Astrocyte (in vitro differentiated cells and primary cell): ENCODE measurements around the gene GRB7. TPM values are rescaled to one million over a fixed set of nuclear protein-coding genes. Genes with fewer than 3 reads are reported as not detected.

Experiments used
- DNase-seq: peaks from one replicate; pipeline ENCODE4 v3.0.0-alpha.2; 2010; ENCODE audit warnings: low read depth
- FAIRE-seq: peaks from 2 replicates; lab custom pipeline; 2011; peaks lifted over from hg19 to GRCh38; lab: Jason Lieb, UNC
- H2AFZ ChIP-seq: 2 replicates; pipeline ENCODE4 v1.6.0; 2012; ENCODE audit warnings: low read depth, low read length, inconsistent platforms
- H3K27ac ChIP-seq: 2 replicates; pipeline ENCODE4 v1.5.1; 2011; ENCODE audit warnings: low read depth, low read length, inconsistent platforms
- H3K27me3 ChIP-seq: 2 replicates; pipeline ENCODE4 v1.6.0; 2011; ENCODE audit warnings: low read length, inconsistent platforms; ENCODE audit not compliant: insufficient read depth
- H3K36me3 ChIP-seq: 2 replicates; pipeline ENCODE4 v1.5.1; 2011; ENCODE audit warnings: low read length, inconsistent platforms; ENCODE audit not compliant: insufficient read depth
- H3K4me1 ChIP-seq: 2 replicates; pipeline ENCODE4 v1.5.1; 2011; ENCODE audit warnings: low read length, inconsistent platforms; ENCODE audit not compliant: insufficient read depth
- H3K4me2 ChIP-seq: 2 replicates; pipeline ENCODE4 v1.6.0; 2012; ENCODE audit warnings: low read length, inconsistent platforms
- H3K4me3 ChIP-seq: 2 replicates; pipeline ENCODE4 v1.5.1; 2011; ENCODE audit warnings: low read depth, mild to moderate bottlenecking, low read length, inconsistent platforms; ENCODE audit not compliant: insufficient read depth
- H3K79me2 ChIP-seq: 2 replicates; pipeline ENCODE4 v1.6.0; 2012; ENCODE audit warnings: mild to moderate bottlenecking, low read length, inconsistent platforms; ENCODE audit not compliant: insufficient read depth
- H3K9ac ChIP-seq: 2 replicates; pipeline ENCODE4 v1.6.0; 2012; ENCODE audit warnings: mild to moderate bottlenecking, low read length, inconsistent platforms
- H3K9me3 ChIP-seq: 2 replicates; pipeline ENCODE4 v1.5.1; 2012; ENCODE audit warnings: low read depth, mild to moderate bottlenecking, low read length, inconsistent platforms; ENCODE audit not compliant: insufficient read depth
- H4K20me1 ChIP-seq: 2 replicates; pipeline ENCODE4 v1.6.0; 2012; ENCODE audit warnings: low read length, inconsistent platforms; ENCODE audit not compliant: insufficient read depth
- H3K27ac Mint-ChIP-seq: one replicate; pipeline ENCODE4 v1.8.0; 2021; ENCODE audit warnings: mild to moderate bottlenecking, mixed read lengths; ENCODE audit not compliant: unreplicated experiment
- H3K27me3 Mint-ChIP-seq: one replicate; pipeline ENCODE4 v1.8.0; 2021; ENCODE audit warnings: low read depth, mixed read lengths; ENCODE audit not compliant: unreplicated experiment
- H3K36me3 Mint-ChIP-seq: one replicate; pipeline ENCODE4 v1.8.0; 2021; ENCODE audit warnings: low read depth, mixed read lengths; ENCODE audit not compliant: unreplicated experiment
- H3K4me1 Mint-ChIP-seq: one replicate; pipeline ENCODE4 v1.8.0; 2021; ENCODE audit warnings: low read depth, mixed read lengths; ENCODE audit not compliant: unreplicated experiment
- H3K4me3 Mint-ChIP-seq: one replicate; pipeline ENCODE4 v1.8.0; 2021; ENCODE audit warnings: mild to moderate bottlenecking, moderate library complexity, mixed read lengths; ENCODE audit not compliant: unreplicated experiment
- H3K9me3 Mint-ChIP-seq: one replicate; pipeline ENCODE4 v1.8.0; 2021; ENCODE audit warnings: mild to moderate bottlenecking, mixed read lengths; ENCODE audit not compliant: unreplicated experiment
- CTCF ChIP-seq: IDR thresholded peaks from 2 replicates; pipeline ENCODE4 v1.5.1; 2011; ENCODE audit warnings: low read depth, mild to moderate bottlenecking, inconsistent platforms, low read length, moderate library complexity; ENCODE audit not compliant: insufficient read depth
- EZH2 ChIP-seq: IDR thresholded peaks from 2 replicates; pipeline ENCODE4 v1.6.1; 2012; ENCODE audit warnings: mild to moderate bottlenecking, low read length, inconsistent platforms; ENCODE audit not compliant: insufficient read depth
- total RNA-seq: library from RNA; stranded (reverse); gene quantifications from 2 replicates; pipeline ENCODE4 v1.2.1, GENCODE V29; 2021

GRB7 gene
- total RNA-seq, 1 donor from 2014 or later: 3.3 TPM

- H3K4me3 ChIP-seq: no peak overlapping the region
Measured at GRCh38 chr17:39791111-39791992, 53.6 kb downstream of the GRB7 start.

GRCh38 chr17:39792526-39793221 lies 54.9 kb downstream of the GRB7 start:
- no peak overlapping the region for H3K4me3 ChIP-seq
- H3K36me3 Mint-ChIP-seq: no peaks in the 10 kb centered on the region
- no peaks in the 10 kb centered on the region for H3K79me2 ChIP-seq
- H3K27ac Mint-ChIP-seq: no peak overlapping the region
- no peaks in the 10 kb centered on the region for H3K9me3 ChIP-seq
- peak; percentile 13 for FAIRE-seq
- H3K27me3 ChIP-seq: peaks cover 38% of the 10 kb centered on the region
- no peak overlapping the region for H3K4me2 ChIP-seq
- no peaks in the 10 kb centered on the region for H4K20me1 ChIP-seq
- no peak overlapping the region for H3K4me3 Mint-ChIP-seq
- H3K4me1 Mint-ChIP-seq: peaks cover 8% of the 10 kb centered on the region
- no peak overlapping the region for H3K9ac ChIP-seq
- peaks cover 10% of the 10 kb centered on the region for H3K27me3 Mint-ChIP-seq
- H3K9me3 Mint-ChIP-seq: peaks cover 1% of the 10 kb centered on the region
- TF ChIP-seq EZH2 (no peak), CTCF (no peak)
- H3K4me1 ChIP-seq: no peaks in the 10 kb centered on the region
- no peaks in the 10 kb centered on the region for H3K36me3 ChIP-seq
- H2AFZ ChIP-seq: no peak overlapping the region
- no peak overlapping the region for H3K27ac ChIP-seq
- DNase-seq: no peak

More at GRCh38 chr17:39791111-39791992, 53.6 kb downstream of the GRB7 start:
- no peak for DNase-seq
- Histone ChIP-seq H3K4me1 (no peaks in the 10 kb centered on the region), H3K79me2 (no peaks in the 10 kb centered on the region), H3K4me2 (no peak overlapping the region), H3K9ac (no peak overlapping the region), H2AFZ (no peak overlapping the region), H3K27ac (no peak overlapping the region), H4K20me1 (no peaks in the 10 kb centered on the region), H3K9me3 (no peaks in the 10 kb centered on the region), H3K36me3 (no peaks in the 10 kb centered on the region), H3K27me3 (peaks cover 44% of the 10 kb centered on the region)
- H3K4me3 Mint-ChIP-seq: no peak overlapping the region
- H3K9me3 Mint-ChIP-seq: no peaks in the 10 kb centered on the region
- no peak for FAIRE-seq
- no peak overlapping the region for H3K27ac Mint-ChIP-seq
- H3K4me1 Mint-ChIP-seq: peaks cover 8% of the 10 kb centered on the region
- H3K27me3 Mint-ChIP-seq: peaks cover 10% of the 10 kb centered on the region
- TF ChIP-seq EZH2: no peak
- no peak for TF ChIP-seq CTCF
- H3K36me3 Mint-ChIP-seq: peaks cover 2% of the 10 kb centered on the region
